Measurements from ENCODE around the gene FSTL4. TPM values are rescaled to one million over a fixed set of nuclear protein-coding genes. Genes with fewer than 3 reads are reported as not detected.

The FSTL4 gene
- total RNA-seq, 1 donor from 2014 or later: 11.3 TPM

- H3K27ac Mint-ChIP-seq: no peak overlapping the region
- peaks cover 4% of the 10 kb centered on the region for H3K27me3 Mint-ChIP-seq
- H3K4me3 Mint-ChIP-seq: no peak overlapping the region
- H3K36me3 Mint-ChIP-seq: no peaks in the 10 kb centered on the region
- DNase-seq (ENCODE audit: extremely low spot score, unreplicated experiment): no peak
- TF ChIP-seq, protein P1, sequence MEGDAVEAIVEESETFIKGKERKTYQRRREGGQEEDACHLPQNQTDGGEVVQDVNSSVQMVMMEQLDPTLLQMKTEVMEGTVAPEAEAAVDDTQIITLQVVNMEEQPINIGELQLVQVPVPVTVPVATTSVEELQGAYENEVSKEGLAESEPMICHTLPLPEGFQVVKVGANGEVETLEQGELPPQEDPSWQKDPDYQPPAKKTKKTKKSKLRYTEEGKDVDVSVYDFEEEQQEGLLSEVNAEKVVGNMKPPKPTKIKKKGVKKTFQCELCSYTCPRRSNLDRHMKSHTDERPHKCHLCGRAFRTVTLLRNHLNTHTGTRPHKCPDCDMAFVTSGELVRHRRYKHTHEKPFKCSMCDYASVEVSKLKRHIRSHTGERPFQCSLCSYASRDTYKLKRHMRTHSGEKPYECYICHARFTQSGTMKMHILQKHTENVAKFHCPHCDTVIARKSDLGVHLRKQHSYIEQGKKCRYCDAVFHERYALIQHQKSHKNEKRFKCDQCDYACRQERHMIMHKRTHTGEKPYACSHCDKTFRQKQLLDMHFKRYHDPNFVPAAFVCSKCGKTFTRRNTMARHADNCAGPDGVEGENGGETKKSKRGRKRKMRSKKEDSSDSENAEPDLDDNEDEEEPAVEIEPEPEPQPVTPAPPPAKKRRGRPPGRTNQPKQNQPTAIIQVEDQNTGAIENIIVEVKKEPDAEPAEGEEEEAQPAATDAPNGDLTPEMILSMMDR (conservative IDR thresholded peaks at IDR 0.05): no peak
- no peaks in the 10 kb centered on the region for H3K9me3 Mint-ChIP-seq
- peaks cover 6% of the 10 kb centered on the region for H3K4me1 Mint-ChIP-seq (ENCODE audit: unreplicated experiment)
These were observed 271.5 kb downstream of the FSTL4 start for GRCh38 chr5:133340822-133341221.

DNA sequence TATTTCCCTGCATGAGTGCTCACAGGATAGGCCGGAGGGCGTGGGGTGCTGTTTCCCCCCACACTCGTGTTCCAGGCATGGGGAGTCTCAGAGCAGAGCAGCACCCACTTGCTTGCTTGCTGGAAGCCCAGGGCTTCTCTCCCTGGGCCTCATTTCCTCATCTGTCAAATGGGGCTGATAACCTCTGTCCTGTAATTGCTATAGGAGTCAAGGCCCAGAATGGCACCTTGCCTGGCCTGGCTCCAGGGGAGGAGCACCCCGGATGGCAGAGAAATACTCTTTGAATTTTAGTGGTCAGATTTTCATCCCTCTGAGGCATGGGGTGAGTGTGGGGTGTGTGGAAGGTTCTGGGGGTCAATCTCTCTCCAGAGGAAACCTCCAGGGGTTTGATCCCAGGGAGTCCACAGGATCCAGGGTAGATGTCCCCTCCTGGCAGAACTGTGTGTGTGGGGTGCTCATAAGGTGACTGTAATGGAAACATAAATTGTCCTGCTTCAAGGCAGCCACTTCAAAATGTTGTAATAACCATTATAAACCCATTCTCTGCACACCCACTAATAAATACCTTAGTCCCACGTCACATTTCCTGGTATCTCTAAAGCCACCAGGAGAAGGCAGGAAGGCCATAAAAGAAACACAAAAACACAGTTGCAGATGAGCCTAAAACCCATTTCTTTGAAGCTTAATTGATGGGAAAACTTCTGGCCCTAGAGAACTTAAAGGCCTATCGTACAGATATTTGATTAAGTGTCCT is 272.2 kb downstream of the FSTL4 start:
- Mint-ChIP-seq H3K27ac (peak overlapping the region; percentile 79), H3K27me3 (peaks cover under 1% of the 10 kb centered on the region), H3K9me3 (no peaks in the 10 kb centered on the region), H3K36me3 (no peaks in the 10 kb centered on the region), H3K4me1 (ENCODE audit: unreplicated experiment) (peaks cover 9% of the 10 kb centered on the region), H3K4me3 (no peak overlapping the region)
- TF ChIP-seq, protein P1 (conservative IDR thresholded peaks at IDR 0.05): no peak
- no peak for DNase-seq (ENCODE audit: extremely low spot score, unreplicated experiment)

DNA sequence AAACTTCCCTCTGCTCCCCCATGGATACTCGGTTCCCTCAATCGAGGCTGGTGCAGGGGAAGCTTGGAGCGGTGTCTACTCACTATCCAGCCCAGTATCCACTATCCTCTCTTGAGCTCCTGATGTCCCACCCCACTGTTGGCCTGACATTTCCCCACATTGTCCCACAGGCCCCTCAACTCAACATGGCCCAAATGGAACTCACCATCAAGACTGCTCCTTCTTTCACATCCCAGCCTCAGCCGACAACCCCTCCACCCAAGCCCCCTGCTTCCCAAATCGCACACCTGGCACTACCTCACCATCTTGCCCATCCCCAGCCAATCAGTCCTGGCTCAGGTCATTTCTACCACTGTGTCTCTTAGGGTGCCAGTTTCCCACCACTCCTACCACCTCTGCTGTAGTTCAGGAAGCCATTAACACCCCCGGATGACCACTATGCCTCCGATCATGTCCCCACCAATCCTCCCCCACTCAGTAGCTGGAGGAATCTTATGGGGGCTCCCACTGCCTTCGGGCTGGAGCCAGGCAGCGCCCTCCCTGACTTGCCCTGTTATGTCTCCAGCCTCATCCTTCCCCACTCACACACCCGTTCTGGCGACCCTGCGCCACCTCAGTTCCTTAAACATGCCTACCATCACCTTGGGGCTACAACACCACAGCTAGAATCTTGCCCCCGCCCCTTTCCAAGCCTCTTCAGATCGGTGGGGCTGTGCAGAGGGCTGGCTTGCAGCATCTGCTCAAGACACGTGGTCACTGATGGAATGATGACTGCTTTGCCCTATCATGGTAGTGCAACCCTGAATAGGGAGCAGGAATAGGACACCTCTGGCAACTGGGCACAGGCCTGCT is 273.6 kb downstream of the FSTL4 start:
- DNase-seq (ENCODE audit: extremely low spot score, unreplicated experiment): no peak
- no peak overlapping the region for H3K27ac Mint-ChIP-seq
- TF ChIP-seq, protein P1 (conservative IDR thresholded peaks at IDR 0.05): no peak
- H3K36me3 Mint-ChIP-seq: no peaks in the 10 kb centered on the region
- H3K4me1 Mint-ChIP-seq (ENCODE audit: unreplicated experiment): peaks cover 9% of the 10 kb centered on the region
- H3K27me3 Mint-ChIP-seq: no peaks in the 10 kb centered on the region
- H3K4me3 Mint-ChIP-seq: no peak overlapping the region
- H3K9me3 Mint-ChIP-seq: no peaks in the 10 kb centered on the region

- Mint-ChIP-seq H3K36me3 (peaks cover 2% of the 10 kb centered on the region), H3K9me3 (no peaks in the 10 kb centered on the region), H3K27me3 (no peaks in the 10 kb centered on the region), H3K4me1 (ENCODE audit: unreplicated experiment) (peaks cover 9% of the 10 kb centered on the region), H3K27ac (no peak overlapping the region), H3K4me3 (no peak overlapping the region)
- DNase-seq (ENCODE audit: extremely low spot score, unreplicated experiment): no peak
- TF ChIP-seq, protein P1 (conservative IDR thresholded peaks at IDR 0.05): no peak
These were observed 274.4 kb downstream of the FSTL4 start for GRCh38 chr5:133337795-133338445.

- Mint-ChIP-seq H3K4me1 (ENCODE audit: unreplicated experiment) (peaks cover 6% of the 10 kb centered on the region), H3K9me3 (no peaks in the 10 kb centered on the region), H3K27ac (no peak overlapping the region), H3K4me3 (no peak overlapping the region), H3K36me3 (peaks cover 3% of the 10 kb centered on the region), H3K27me3 (no peaks in the 10 kb centered on the region)
- DNase-seq (ENCODE audit: extremely low spot score, unreplicated experiment): no peak
- TF ChIP-seq, protein P1 (conservative IDR thresholded peaks at IDR 0.05): no peak
These were observed 275.4 kb downstream of the FSTL4 start for GRCh38 chr5:133336969-133337410.

All from type B pancreatic cell (in vitro differentiated cells).